Activated CD4-positive, alpha-beta T cell treated with anti-CD3 and anti-CD28 coated beads for 24 hours (primary cell): Measurements from ENCODE around the gene LRRC26.
"Not testable (repeated sequence)": the region's sequence is repeated elsewhere in the genome, so short reads cannot be mapped to it uniquely, and the experiment has no call there.

Experiments
- DNase-seq, 2 donors: peaks; one replicate each; pipeline ENCODE4 v3.0.0-alpha.2; 2020; ENCODE audit warnings: low read depth in 2 of 2

The LRRC26 gene

GRCh38 chr9:137136881-137137607, 32.8 kb downstream of the LRRC26 start:
- no peak for DNase-seq

DNA sequence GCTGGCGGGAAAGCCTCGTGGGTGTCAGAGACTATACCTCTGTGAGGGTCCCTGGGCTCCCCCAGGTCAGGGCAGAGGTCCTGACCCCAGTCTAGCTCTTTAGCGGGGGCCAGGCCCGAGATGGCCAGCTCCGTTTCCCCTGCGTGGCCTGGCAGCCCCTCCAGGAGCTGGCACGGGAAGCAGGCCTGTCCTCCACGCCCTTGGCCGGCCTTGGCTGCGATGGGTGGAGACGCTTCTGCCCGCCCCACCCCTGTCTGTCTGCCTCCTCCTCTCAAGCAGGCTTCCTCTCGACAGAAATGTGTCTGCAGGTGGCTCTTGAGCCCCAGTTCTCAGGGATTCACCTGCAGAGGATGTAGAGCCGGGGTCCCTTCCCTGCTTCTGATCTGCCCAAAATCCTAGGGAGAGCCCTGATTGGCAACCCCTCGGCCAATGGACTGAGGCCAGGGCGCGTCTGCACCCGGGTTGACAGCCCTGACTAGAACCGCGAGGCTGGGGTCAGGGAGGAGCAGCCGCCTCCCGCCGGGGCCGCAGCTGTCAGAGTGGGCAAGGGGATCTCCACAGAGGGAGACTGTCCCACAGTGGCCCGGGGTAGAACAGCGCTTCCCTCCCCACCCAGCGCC, 33.5 kb downstream of the LRRC26 start:
- no peak for DNase-seq

DNA sequence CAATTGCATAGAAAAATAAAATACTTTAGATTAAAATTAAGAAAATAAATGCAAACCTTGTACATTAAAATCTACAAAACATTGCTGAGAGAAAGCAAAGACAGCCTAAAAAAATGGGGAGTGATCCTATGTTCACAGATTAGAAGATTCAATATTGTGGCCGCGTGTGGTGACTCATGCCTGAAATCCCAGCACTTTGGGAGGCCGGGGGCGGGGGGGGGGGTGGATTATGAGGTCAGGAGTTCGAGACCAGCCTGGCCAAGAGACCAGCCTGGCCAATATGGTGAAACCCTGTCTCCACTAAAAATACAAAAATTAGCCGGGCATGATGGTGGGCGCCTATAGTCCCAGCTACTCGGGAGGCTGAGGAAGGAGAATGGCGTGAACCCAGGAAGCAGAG, 34.7 kb downstream of the LRRC26 start:
- DNase-seq, result not testable (repeated sequence)

DNA sequence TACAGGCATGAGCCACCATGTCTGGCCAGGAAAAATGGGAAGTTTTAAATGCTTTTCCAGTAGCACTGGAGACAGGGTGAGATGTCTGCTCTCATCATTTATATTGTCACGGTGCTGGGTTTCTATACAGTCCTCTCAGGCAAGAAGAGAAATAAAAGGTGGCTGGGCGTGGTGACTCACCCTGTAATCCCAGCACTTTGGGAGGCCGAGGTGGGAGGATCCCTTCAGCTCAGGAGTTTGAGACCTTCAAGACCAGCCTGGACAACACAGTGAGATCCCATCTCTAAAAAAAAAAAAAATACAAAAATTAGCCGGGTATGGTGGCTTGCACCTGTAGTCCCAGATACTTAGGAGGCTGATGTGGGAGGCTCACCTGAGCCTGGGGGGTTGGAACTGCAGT, 35.7 kb downstream of the LRRC26 start:
- DNase-seq, result no peak

DNA sequence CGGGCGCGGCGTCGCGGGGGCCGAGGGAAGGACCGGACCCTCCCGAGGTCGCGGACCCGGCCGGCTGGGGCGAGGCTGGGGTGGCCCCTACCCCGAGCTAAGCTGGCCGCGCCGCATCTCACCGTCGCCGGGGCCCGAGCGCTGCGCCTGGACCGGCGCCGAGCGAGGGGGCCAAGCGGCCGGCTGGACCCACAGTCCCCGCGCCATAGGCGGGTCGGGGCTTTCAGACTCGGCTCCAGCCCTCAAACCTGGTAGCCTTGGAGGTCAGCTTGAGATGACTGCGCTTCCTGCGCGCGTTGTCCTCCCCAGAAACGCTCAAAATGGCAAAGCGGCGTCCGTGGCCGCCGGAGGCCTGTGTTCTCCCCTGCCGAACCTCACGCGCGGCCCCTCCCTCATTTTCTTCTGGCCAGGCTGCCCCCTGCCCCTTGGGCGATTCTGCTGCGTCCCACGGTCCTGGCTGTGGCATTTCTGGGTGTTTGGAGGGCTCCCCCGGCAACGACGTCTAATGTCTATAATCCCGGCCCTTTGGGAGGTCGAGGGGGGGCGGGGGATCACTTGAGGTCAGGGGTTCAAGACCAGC, 39.6 kb downstream of the LRRC26 start:
- DNase-seq, result no peak

GRCh38 chr9:137129456-137130175, 40.2 kb downstream of the LRRC26 start:
- DNase-seq, result peak; percentile 81 to 83

DNA sequence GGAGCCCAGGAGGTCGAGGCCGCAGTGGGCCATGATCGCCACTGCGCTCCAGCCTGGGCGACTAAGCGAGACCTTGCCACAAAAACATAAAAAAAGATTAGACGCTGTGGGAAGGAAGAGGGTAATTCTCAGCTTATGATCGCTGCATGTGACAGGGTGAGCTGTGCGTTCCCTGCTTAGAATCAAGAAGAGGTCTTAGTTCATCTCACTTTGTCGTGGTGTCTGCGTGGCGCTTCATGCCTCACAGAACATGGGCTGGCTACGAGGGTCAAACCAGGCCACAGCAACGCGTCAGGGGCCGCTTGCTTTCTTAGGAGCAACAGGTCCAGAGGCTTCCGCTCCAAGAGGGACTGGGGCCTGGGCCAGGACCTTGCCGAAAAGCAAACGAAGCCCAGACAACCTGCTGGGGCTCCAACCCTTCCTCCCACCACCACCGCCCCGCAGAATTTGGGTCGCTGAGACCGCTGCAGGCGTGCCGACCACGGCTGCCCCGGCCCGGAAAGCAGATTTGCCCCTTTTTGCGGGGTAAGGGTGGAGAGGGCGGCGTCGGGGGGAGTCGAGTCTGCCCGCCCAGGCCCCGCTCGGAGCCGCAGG, 40.9 kb downstream of the LRRC26 start:
- DNase-seq, result no peak

GRCh38 chr9:137128158-137128861, 41.5 kb downstream of the LRRC26 start:
- no peak for DNase-seq

DNA sequence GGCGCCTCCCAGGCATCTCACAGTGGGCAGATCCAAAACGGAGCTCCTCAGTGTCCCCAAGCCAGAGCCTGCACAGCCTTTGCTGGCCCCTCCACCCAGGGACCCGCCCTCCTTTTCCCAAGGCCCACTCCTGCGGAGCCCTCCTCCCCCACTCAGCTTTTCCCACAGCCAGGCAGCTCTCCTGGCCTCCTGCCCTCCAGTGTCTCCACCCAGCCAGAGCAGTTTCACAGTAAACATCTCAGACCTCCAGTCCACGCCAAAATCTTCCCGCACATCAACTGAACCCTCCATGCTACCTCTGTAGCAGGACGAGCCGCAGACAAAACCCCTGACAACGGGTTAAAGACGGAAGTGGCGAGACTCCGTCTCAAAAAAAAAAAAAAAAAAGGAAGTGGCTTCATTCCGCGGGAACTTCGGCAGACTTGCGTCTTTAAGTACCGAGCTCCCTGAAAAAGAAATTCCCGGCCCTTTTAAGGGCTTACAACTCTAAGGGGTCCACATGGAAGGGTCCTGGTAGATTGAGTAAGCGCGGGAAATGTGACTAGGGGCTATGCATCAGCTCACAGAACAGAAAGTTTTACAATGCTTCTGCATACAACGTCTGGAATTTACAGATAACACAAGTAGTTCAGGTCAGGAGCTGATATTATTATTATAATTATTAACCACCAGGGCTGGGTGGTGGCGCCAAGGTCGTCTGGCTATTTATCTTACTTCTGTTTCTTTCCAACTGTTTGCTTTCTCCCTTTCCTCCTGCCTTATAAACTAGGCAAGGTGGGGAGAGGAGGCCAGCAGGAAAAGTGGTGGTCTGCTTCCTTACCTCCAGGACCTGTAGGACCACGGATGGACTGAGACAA, 42.3 kb downstream of the LRRC26 start:
- DNase-seq, result no peak

DNA sequence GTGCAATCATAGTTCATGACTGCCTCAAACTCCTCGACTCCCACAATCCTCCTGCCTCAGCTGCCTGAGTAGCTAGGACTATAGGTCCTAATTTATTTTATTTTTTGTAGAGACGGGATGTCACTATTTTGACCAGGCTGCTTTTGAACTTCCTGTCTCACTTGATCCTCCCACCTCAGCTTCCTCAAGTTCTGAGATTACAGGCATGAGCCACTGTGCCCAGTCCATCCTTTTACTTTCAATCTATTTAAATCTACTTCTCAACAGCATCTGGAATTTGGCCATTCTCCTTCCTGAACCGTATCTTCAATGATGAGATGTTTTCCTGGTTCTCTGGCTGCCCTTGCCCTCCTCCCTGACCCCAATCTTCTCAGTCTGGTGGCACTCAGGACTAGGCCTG, 43.1 kb downstream of the LRRC26 start:
- DNase-seq, result no peak

DNA sequence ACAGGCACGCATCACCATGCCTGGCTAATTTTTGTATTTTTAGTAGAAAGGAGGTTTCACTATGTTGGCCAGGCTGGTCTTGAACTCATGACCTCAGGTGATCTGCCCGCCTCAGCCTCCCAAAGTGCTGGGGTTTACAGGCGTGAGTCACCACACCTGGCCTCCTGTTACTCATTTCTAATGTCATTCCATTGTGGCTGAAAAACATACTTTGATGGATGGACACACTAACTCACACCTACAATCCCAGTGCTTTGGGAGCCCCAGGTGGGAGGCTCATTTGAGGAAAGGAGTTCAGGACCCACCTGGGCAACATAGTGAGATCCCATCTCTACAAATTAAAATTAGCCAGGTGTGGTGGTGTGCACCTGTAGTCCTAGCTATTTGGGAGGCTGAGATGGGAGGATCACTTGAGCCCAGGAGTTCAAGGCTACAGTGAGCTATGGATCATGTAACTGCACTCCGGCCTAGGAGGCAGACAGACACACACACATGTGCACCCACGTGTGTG, 45.8 kb downstream of the LRRC26 start:
- DNase-seq, result not testable (repeated sequence)

GRCh38 chr9:137123468-137123837, 46.4 kb downstream of the LRRC26 start:
- DNase-seq, result no peak

DNA sequence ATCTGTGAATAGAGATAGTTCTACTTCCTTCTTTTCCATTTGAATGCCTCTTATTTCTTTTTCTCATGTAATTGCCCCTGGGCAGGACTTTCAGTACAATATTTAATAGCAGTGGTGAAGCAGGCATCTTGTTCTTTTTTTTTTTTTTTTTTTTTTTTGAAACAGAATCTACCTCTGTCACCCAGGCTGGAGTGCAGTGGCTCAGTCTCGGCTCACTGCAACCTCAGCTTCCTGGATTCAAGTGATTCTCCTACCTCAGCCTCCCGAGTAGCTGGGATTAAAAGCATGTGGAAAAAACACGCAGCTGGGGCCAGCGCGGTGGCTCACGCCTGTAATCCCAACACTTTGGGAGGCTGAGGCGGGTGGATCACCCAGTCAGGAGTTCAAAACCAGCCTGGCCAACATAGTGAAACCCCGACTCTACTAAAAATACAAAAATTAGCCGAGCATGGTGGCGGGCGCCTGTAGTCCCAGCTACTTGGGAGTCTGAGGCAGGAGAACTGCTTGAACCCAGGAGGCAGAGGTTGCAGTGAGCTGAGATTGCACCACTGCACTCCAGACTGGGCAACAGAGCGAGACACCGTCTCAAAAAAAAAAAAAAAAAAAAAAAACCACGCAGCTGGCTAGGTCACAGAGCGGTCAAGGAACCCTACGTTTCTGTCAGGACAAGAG, 46.9 kb downstream of the LRRC26 start:
- DNase-seq, result not testable (repeated sequence)

DNA sequence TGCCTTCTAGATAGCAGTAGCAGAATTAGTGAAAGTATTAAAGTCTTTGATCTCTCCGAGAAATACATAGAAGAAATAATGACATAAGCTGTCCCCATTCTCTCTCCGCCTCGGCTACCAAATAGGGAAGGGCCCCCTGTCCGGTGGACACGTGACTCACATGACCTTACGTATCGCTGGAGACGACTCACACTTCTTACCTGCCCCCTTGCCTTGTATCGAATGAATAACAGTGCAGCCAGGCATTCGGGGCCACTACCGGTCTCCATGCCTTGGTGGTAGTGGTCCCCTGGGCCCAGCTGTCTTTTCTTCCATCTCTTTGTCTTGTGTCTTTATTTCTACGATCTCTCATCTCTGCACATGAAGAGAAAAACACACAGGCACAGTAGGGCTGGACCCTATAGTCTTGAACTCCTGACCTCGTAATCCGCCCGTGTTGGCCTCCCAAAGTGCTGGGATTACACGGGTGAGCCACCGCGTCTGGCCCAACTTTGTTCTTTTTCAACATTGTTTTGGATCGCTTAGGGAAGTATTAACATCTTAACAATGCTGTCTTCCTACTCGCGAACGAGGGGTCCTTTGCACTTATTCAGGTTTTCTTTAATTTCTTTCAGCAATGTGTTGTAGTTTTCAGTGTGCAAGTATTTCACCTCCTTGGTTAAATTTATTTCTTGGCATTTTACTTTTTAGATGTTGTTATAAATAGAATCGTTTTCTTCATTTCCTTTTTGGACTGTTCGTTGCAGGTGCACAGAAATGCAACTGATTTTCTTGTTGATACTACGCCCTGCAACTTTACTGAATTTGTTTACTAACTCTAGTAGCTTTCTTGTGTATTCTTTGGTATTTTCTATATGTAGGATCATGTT, 47.7 kb downstream of the LRRC26 start:
- DNase-seq, result not testable (repeated sequence)
